GM12865 (cell line): ENCODE results near the gene GET3.
"Not testable (repeated sequence)": the region's sequence is repeated elsewhere in the genome, so short reads cannot be mapped to it uniquely, and the experiment has no call there.

Experiments used
- DNase-seq: peaks from one replicate; pipeline ENCODE4 v3.0.0; 2010; ENCODE audit warnings: low read depth
- H3K4me3 ChIP-seq: 2 replicates; pipeline ENCODE4 v1.5.1; 2011; ENCODE audit warnings: mild to moderate bottlenecking, low read depth, low read length, control low read depth
- TF ChIP-seq, protein P1 (sequence below): IDR thresholded peaks from 2 replicates; pipeline ENCODE4 v1.5.1; 2011; ENCODE audit warnings: low read length, control low read depth, low read depth, inconsistent platforms; ENCODE audit not compliant: insufficient read depth; ENCODE audit errors: missing control alignments

GET3 gene

DNA sequence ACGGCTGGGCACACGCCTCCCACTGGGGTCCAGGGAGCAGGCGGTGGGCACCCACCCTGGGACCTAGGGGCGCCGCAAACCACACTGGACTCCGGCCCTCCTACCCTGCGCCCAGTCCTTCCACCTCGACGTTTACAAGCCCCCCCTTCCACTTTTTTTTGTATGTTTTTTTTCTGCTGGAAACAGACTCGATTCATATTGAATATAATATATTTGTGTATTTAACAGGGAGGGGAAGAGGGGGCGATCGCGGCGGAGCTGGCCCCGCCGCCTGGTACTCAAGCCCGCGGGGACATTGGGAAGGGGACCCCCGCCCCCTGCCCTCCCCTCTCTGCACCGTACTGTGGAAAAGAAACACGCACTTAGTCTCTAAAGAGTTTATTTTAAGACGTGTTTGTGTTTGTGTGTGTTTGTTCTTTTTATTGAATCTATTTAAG lies 55.6 kb downstream of the GET3 start:
- TF ChIP-seq, protein P1, sequence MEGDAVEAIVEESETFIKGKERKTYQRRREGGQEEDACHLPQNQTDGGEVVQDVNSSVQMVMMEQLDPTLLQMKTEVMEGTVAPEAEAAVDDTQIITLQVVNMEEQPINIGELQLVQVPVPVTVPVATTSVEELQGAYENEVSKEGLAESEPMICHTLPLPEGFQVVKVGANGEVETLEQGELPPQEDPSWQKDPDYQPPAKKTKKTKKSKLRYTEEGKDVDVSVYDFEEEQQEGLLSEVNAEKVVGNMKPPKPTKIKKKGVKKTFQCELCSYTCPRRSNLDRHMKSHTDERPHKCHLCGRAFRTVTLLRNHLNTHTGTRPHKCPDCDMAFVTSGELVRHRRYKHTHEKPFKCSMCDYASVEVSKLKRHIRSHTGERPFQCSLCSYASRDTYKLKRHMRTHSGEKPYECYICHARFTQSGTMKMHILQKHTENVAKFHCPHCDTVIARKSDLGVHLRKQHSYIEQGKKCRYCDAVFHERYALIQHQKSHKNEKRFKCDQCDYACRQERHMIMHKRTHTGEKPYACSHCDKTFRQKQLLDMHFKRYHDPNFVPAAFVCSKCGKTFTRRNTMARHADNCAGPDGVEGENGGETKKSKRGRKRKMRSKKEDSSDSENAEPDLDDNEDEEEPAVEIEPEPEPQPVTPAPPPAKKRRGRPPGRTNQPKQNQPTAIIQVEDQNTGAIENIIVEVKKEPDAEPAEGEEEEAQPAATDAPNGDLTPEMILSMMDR, result no peak
- peak overlapping the region; percentile 95 for H3K4me3 ChIP-seq
- no peak for DNase-seq

DNA sequence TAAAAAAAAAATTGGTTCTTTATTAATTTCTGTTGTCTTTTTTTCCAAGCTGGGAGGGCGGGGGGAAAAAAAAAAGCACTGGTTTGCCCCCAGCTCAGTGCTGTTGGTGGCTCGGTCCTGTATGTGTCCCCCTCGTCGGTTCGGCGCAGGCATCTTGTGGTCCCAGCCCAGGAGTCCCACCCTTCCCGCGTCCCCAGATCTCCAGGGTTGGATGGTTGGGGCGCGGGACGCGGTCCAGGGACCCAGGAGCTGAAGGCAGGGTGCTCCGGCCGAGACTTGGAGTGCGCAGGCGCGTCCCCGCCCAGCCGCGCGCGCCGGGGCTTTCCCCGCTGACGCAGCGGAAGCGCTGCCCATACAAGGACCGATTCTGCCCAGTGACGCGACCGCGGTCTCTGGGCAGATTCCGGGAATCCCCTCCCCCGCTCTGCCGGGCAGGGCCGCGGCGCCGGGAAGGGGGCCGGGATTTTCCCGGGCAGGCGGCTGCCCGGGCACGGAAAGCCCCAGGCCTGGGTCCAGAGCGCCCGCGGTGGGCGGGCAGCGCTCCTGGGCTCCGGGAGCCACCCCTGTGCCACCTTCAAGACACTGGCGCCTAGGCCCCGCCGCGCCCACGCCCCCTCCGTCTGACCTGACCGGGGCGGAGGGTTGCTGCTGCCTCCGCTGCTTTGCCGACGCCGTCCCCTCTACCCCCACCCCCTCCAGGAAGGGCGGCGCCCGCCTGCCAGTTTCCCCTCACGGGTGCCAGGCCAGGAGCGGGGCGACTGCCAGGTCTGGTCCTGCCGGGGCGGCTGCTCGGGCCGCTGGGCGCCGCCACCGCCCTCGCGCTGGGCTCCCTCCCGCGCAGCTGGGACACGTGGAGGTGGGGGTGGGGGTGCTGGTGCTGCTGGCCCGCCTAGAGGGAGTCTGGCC lies 56.2 kb downstream of the GET3 start:
- TF ChIP-seq, protein P1, result no peak
- DNase-seq, result peak; percentile 96
- H3K4me3 ChIP-seq, result peak overlapping the region; percentile 95

DNA sequence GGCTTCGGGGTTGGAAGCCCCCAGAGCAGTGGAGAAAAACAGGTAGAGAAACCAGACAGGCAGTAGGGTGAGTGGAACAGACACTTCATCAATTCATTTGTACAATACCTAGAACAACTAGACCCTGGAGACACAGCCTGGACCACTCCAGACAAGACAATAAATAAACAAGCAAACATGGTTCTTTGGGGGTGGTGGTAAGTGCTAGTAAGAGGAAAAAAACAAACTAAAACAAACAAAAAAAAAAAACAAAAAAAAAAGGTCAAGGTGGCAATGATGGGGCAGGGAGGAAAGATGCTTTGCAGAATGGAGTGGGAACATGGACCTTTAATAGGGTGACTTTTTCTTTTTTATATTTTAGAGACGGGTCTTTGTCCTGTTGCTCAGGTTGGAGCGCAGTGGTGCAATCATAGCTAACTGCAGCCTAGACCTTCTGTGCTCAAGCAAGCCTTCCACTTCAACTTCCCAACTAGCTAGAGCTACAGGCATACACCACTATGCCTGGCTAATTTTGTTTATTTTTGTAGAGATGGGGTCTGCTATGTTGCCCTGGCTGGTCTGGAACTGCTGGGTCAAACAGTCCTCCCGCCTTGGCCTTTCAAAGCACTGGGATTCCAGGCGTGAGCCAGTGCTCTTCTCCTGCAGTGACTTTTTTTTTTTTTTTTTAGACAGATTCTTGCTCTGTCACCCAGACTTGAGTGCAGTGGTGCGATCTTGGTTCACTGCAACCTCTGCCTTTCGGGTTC lies 57.1 kb downstream of the GET3 start:
- DNase-seq, result no peak
- TF ChIP-seq, protein P1, result no peak
- peak overlapping the region; percentile 95 for H3K4me3 ChIP-seq

DNA sequence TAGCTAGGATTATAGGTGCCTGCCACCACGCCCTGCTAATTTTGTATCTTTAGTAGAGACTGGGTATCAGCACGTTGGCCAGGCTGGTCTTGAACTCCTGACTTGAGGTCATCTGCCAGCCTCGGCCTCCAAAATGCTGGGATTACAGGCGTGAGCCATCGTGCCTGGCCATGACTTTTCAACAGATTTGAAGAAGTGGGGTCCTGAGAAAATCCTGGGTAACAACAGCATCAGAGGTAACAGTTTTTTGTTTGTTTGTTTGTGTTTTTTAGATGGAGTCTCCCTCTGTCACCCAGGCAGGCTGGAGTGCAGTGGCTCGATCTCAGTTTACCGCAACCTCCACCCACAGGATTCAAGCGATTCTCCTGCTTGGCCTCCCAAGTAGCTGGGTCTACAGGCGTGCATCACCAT lies 57.7 kb downstream of the GET3 start:
- TF ChIP-seq, protein P1, result no peak
- no peak overlapping the region for H3K4me3 ChIP-seq
- no peak for DNase-seq

DNA sequence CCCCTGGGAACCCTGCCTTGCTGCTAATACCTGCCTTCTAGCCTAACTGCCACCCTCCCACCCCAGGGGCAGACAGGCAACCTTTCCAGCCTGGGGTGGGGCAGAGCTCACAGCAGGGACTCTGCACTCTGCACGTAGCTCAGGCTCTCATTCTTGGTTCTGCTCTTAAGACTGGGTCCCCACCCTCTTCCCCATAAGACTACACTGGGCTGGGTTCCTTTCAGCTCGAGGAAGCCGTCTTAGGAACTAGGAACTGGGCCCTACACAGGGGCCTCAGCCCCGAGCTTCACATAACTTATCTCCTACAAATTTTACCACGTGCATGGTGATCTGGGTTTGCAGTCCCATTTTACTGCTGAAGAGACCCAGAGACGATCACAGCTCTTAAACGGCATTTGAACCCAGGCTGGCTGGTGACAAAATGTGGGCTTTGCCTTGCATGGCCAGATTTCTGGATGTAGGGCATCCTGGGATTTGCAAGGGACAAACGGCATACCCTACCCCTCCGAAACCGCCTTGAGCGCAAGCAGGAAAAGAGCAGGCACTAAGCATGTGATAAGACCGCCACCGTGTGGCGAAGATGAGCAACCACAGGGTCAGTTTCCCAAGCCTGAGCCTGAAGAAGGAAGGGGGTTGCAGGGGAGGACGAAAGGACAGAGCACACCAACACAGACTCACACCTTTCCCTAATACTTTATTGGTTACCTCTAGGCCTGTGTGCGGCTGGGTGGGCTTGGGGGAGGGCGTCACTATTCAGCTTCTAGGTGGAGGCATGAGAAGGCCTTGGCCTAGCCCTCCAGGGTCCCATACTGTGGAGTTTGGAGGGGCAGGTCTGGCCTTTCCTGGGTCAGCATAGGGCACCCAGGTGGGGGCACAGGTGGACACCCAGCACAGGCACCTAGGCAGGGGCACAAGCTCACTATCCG lies 59.1 kb downstream of the GET3 start:
- TF ChIP-seq, protein P1, result peak; percentile 96
- DNase-seq, result peak; percentile 83
- peak overlapping the region; percentile 8; the same call in 1 of the 2 replicates for H3K4me3 ChIP-seq

DNA sequence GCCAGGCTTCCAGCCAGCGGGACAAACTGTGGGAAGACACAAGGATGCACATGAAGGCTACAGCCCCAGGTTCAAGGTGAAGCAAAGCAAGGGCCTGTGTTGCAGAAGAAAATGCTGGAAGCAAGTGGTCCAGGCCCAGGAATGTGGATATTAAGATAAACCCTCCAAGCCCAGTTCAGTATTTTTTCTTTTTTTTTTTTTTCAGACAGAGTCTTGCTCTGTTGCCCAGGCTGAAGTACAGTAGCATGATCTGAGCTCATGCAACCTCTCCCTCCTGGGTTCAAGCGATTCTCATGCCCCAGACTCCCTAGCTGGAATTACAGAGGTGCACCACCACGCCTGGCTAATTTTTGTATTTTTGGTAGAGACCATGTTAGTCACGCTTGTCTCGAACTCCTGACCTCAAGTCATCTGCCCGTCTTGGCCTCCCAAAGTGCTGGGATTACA lies 59.9 kb downstream of the GET3 start:
- H3K4me3 ChIP-seq, result no peak overlapping the region
- TF ChIP-seq, protein P1, result no peak
- DNase-seq, result no peak

DNA sequence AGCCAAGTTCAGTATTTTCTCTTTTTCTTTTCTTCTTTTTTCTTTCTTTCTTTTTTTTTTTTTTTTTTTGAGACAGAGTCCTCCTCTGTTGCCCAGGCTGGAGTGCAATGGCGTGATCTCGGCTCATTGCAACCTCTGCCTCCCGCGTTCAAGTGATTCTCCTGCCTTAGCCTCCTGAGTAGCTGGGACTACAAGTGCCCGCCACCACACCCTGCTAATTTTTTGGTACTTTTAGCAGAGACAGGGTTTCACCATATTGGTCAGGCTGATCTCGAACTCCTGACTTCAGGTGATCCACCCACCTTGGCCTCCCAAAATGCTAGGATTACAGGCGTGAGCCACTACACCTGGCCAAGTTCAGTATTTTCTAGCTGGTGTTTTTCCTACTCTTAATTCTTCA lies 60.3 kb downstream of the GET3 start:
- DNase-seq, H3K4me3 ChIP-seq: not testable (repeated sequence)
